ENCODE measurements around the gene RNU6-1. TPM values are rescaled to one million over a fixed set of nuclear protein-coding genes. Genes with fewer than 3 reads are reported as not detected.

Gene RNU6-1
- total and polyA plus RNA-seq, 2 donors (not counting 1 experiment from before 2014, with no cell fraction given), result not detected

DNA sequence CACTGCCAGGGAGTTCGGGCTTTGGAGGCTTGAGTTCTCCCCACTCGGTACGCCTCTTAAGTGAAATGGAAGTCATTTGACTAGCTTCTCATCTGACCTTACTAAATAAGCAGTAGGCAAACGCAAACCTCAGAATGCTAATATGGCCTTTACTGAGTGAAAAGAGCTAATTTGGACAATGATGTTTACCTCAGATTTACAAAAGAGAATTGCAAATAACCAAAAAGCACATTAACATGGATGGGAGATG is 1.6 kb upstream of the RNU6-1 start:
- peak overlapping the region; percentile 88 for H3K4me2 ChIP-seq (replicated peaks; ENCODE audit: low read depth, low read length, poor library complexity, severe bottlenecking)
- DNase-seq, result no peak
- H3K27ac Mint-ChIP-seq, result peak overlapping the region; percentile 93
- no peaks in the 10 kb centered on the region for H3K9me3 ChIP-seq (ENCODE audit: control extremely low read depth in 1 of 3, control insufficient read depth in 2 of 3, insufficient read depth in 1 of 3, low read length in 2 of 3)
- no peaks in the 10 kb centered on the region for H3K79me2 ChIP-seq (ENCODE audit: control insufficient read depth, insufficient read depth, low read length)
- H3K27ac ChIP-seq (ENCODE audit: low read length in 2 of 2), result no peak overlapping the region
- TF ChIP-seq CTCF (IDR thresholded peaks at IDR 0.05) (no peak), EZH2 (IDR thresholded peaks at IDR 0.05; ENCODE audit: borderline replicate concordance, insufficient read depth, low read depth, low read length, poor library complexity, severe bottlenecking) (no peak)
- H3K9me3 Mint-ChIP-seq (ENCODE audit: insufficient read depth), result no peaks in the 10 kb centered on the region
- H3K4me1 ChIP-seq (ENCODE audit: control insufficient read depth in 2 of 2, insufficient read depth in 2 of 2, low read length in 2 of 2), result peaks cover 18 to 23% of the 10 kb centered on the region in 2 donors
- peak overlapping the region in 4 of 5 experiments; percentile 68 to 97 (median 76) for H3K4me3 ChIP-seq (ENCODE audit: control extremely low read depth in 1 of 5, extremely low read depth in 1 of 5, insufficient read depth in 1 of 5, low read depth in 2 of 5, low read length in 4 of 5)
- H4K20me1 ChIP-seq (ENCODE audit: control insufficient read depth, insufficient read depth, low read length, poor library complexity, severe bottlenecking), result no peaks in the 10 kb centered on the region
- H3K4me1 Mint-ChIP-seq, result peaks cover 29% of the 10 kb centered on the region
- ATAC-seq (ENCODE audit: low read depth), result no peak
- WGBS (ENCODE audit: insufficient coverage), result no CpG with 5 or more reads among the region's 4 CpGs
- peak overlapping the region; percentile 91 for H3K4me3 Mint-ChIP-seq
- intact Hi-C loops (cut with micrococcal nuclease), result loop anchor here (2.0 to 10.0 kb wide), 3 partner anchors 213 to 1137 kb away; partner anchors contain the start of genes PIAS1 and SMAD6
- peaks cover 0 to 20% (median 5%) of the 10 kb centered on the region in 4 experiments for H3K27me3 ChIP-seq (replicated peaks in 1 of 4; ENCODE audit: control extremely low read depth in 1 of 4, control insufficient read depth in 3 of 4, insufficient read depth in 4 of 4, low read length in 3 of 4)
- H3K36me3 ChIP-seq (replicated peaks in 1 of 2; ENCODE audit: control extremely low read depth in 1 of 2, control insufficient read depth in 1 of 2, extremely low read depth in 1 of 2, insufficient read depth in 2 of 2, low read length in 1 of 2), result no peaks in the 10 kb centered on the region
- CTCF ChIA-PET, result interaction anchor here (0.7 to 2.0 kb wide), 8 partner anchors 20 to 384 kb away, joined by 3 to 10 read pairs (median 6); partner anchors contain the start of genes C15orf61 and PIAS1
- H2AFZ ChIP-seq (ENCODE audit: insufficient read depth, low read depth, low read length, poor library complexity, severe bottlenecking), result peak overlapping the region; percentile 98
- H3K27me3 Mint-ChIP-seq, result peaks cover 7% of the 10 kb centered on the region
- POLR2A ChIA-PET, result interaction anchor here (0.7 to 1.3 kb wide), 2 partner anchors 9 to 299 kb away, joined by 3 to 5 read pairs; partner anchors contain the start of gene MAP2K5
- peak overlapping the region; percentile 96 for H3K9ac ChIP-seq (ENCODE audit: low read length)

- H3K9ac ChIP-seq (ENCODE audit: low read length), result peak overlapping the region; percentile 96
- no peaks in the 10 kb centered on the region for H3K9me3 Mint-ChIP-seq (ENCODE audit: insufficient read depth)
- peaks cover 0 to 3% (median 0%) of the 10 kb centered on the region in 3 donors for H3K9me3 ChIP-seq (ENCODE audit: control extremely low read depth in 1 of 3, control insufficient read depth in 2 of 3, insufficient read depth in 1 of 3, low read length in 2 of 3)
- peak overlapping the region; percentile 98 for H2AFZ ChIP-seq (ENCODE audit: insufficient read depth, low read depth, low read length, poor library complexity, severe bottlenecking)
- H3K4me2 ChIP-seq (replicated peaks; ENCODE audit: low read depth, low read length, poor library complexity, severe bottlenecking), result peak overlapping the region; percentile 88
- DNase-seq, result peak; percentile 54
- TF ChIP-seq EZH2 (IDR thresholded peaks at IDR 0.05; ENCODE audit: borderline replicate concordance, insufficient read depth, low read depth, low read length, poor library complexity, severe bottlenecking), result no peak
- no peak for TF ChIP-seq CTCF (IDR thresholded peaks at IDR 0.05)
- ChIA-PET CTCF (interaction anchor here (0.7 to 2.0 kb wide), 8 partner anchors 20 to 384 kb away, joined by 3 to 10 read pairs (median 6); partner anchors contain the start of genes C15orf61 and PIAS1), POLR2A (interaction anchor here (0.7 to 1.3 kb wide), 5 partner anchors 8 to 599 kb away, joined by 3 to 14 read pairs (median 5); partner anchors contain the start of genes FEM1B and MAP2K5)
- peak overlapping the region; percentile 95 to 96 for H3K27ac ChIP-seq (ENCODE audit: low read length in 2 of 2)
- ATAC-seq (ENCODE audit: low read depth), result no peak
- intact Hi-C loops (cut with micrococcal nuclease), result loop anchor here (1.0 to 10.0 kb wide), 8 partner anchors 22 to 1136 kb away; partner anchors contain the start of genes C15orf61, CLN6, MAP2K5 and PIAS1
- H4K20me1 ChIP-seq (ENCODE audit: control insufficient read depth, insufficient read depth, low read length, poor library complexity, severe bottlenecking), result no peaks in the 10 kb centered on the region
- WGBS (ENCODE audit: insufficient coverage), result 14% methylated on average over 10 of the region's 17 CpGs
- H3K36me3 ChIP-seq (replicated peaks in 1 of 2; ENCODE audit: control extremely low read depth in 1 of 2, control insufficient read depth in 1 of 2, extremely low read depth in 1 of 2, insufficient read depth in 2 of 2, low read length in 1 of 2), result no peaks in the 10 kb centered on the region
- H3K79me2 ChIP-seq (ENCODE audit: control insufficient read depth, insufficient read depth, low read length), result no peaks in the 10 kb centered on the region
- peak overlapping the region; percentile 97 for H3K27ac Mint-ChIP-seq
- peaks cover 12% of the 10 kb centered on the region for H3K27me3 Mint-ChIP-seq
- peaks cover 21 to 28% of the 10 kb centered on the region in 2 donors for H3K4me1 ChIP-seq (ENCODE audit: control insufficient read depth in 2 of 2, insufficient read depth in 2 of 2, low read length in 2 of 2)
- H3K4me3 ChIP-seq (ENCODE audit: control extremely low read depth in 1 of 5, extremely low read depth in 1 of 5, insufficient read depth in 1 of 5, low read depth in 2 of 5, low read length in 4 of 5), result peak overlapping the region; percentile 68 to 97 (median 83)
- peaks cover 0 to 24% (median 7%) of the 10 kb centered on the region in 4 experiments for H3K27me3 ChIP-seq (replicated peaks in 1 of 4; ENCODE audit: control extremely low read depth in 1 of 4, control insufficient read depth in 3 of 4, insufficient read depth in 4 of 4, low read length in 3 of 4)
- peaks cover 33% of the 10 kb centered on the region for H3K4me1 Mint-ChIP-seq
- H3K4me3 Mint-ChIP-seq, result peak overlapping the region; percentile 91
These were observed 1.1 kb upstream of the RNU6-1 start for GRCh38 chr15:67840749-67841512.

Data from B cell (primary cell).